HG03060 (cell line): ENCODE measurements around the gene DLG1.

Experiments
- ATAC-seq: cut with Tn5 transposase; IDR thresholded peaks from one replicate; pipeline ENCODE4 v1.9.1; 2021; ENCODE audit warnings: low read depth, moderate number of reproducible peaks; ENCODE audit not compliant: unreplicated experiment

Gene DLG1

GRCh38 chr3:197320582-197320981 is 22.2 kb upstream of the DLG1 start:
- no peak for ATAC-seq

GRCh38 chr3:197317250-197317963 is 19.0 kb upstream of the DLG1 start:
- no peak for ATAC-seq

- no peak for ATAC-seq
Observed at GRCh38 chr3:197312431-197312830, 14.0 kb upstream of the DLG1 start.

- no peak for ATAC-seq
Observed at GRCh38 chr3:197311591-197311990, 13.2 kb upstream of the DLG1 start.

- no peak for ATAC-seq
Observed at GRCh38 chr3:197309528-197310361, 11.3 kb upstream of the DLG1 start.

GRCh38 chr3:197308591-197308990 is 10.2 kb upstream of the DLG1 start:
- no peak for ATAC-seq

- ATAC-seq = no peak
Observed at GRCh38 chr3:197306374-197307086, 8.1 kb upstream of the DLG1 start.

- no peak for ATAC-seq
Observed at GRCh38 chr3:197305854-197306253, 7.4 kb upstream of the DLG1 start.

- no peak for ATAC-seq
Observed at GRCh38 chr3:197303452-197303851, 5.0 kb upstream of the DLG1 start.

- no peak for ATAC-seq
Observed at GRCh38 chr3:197302696-197303341, 4.4 kb upstream of the DLG1 start.

- no peak for ATAC-seq
Observed at GRCh38 chr3:197302033-197302432, 3.6 kb upstream of the DLG1 start.

- no peak for ATAC-seq
Observed at GRCh38 chr3:197300361-197300760, 1.9 kb upstream of the DLG1 start.

GRCh38 chr3:197298945-197299854 is 788 bp upstream of the DLG1 start:
- no peak for ATAC-seq

- ATAC-seq = peak; percentile 42
Observed at GRCh38 chr3:197297476-197298340, 704 bp downstream of the DLG1 start.

GRCh38 chr3:197297002-197297401 is 1.4 kb downstream of the DLG1 start:
- ATAC-seq = no peak

- ATAC-seq = no peak
Observed at GRCh38 chr3:197296545-197296944, 1.9 kb downstream of the DLG1 start.

GRCh38 chr3:197295871-197296270 is 2.5 kb downstream of the DLG1 start:
- no peak for ATAC-seq

GRCh38 chr3:197293605-197294237 is 4.7 kb downstream of the DLG1 start:
- no peak for ATAC-seq
